SJCRH30 (cell line): Measurements from ENCODE around the gene SLC12A4. TPM values are rescaled to one million over a fixed set of nuclear protein-coding genes. Genes with fewer than 3 reads are reported as not detected.
"Not testable (repeated sequence)": the region's sequence is repeated elsewhere in the genome, so short reads cannot be mapped to it uniquely, and the experiment has no call there.

Experiments
- DNase-seq, 2 experiments: peaks; one replicate each; pipeline ENCODE4 v3.0.0-alpha.2; 2015 to 2020
- H3K27ac ChIP-seq: fragments of 250-450 bp; sonication (Bioruptor Pico); 2 replicates; pipeline ENCODE4 v1.5.1; 2020; ENCODE audit warnings: mild to moderate bottlenecking, moderate library complexity
- H3K27me3 ChIP-seq: fragments of 250-450 bp; sonication (Bioruptor Pico); 2 replicates; pipeline ENCODE4 v1.5.1; 2020; ENCODE audit warnings: mild to moderate bottlenecking, moderate library complexity
- H3K36me3 ChIP-seq: fragments of 250-450 bp; sonication (Bioruptor Pico); 2 replicates; pipeline ENCODE4 v1.5.1; 2020; ENCODE audit warnings: mild to moderate bottlenecking, moderate library complexity
- H3K4me1 ChIP-seq: fragments of 250-450 bp; sonication (Bioruptor Pico); 2 replicates; pipeline ENCODE4 v1.5.1; 2020; ENCODE audit warnings: mild to moderate bottlenecking, moderate library complexity
- H3K4me3 ChIP-seq: fragments of 250-450 bp; sonication (Bioruptor Pico); 2 replicates; pipeline ENCODE4 v1.5.1; 2020; ENCODE audit warnings: mild to moderate bottlenecking, moderate library complexity
- H3K9me3 ChIP-seq: fragments of 250-450 bp; sonication (Bioruptor Pico); replicated peaks from 2 replicates; pipeline ENCODE4 v1.5.1; 2020; ENCODE audit warnings: mild to moderate bottlenecking, moderate library complexity
- total RNA-seq: library from RNA; depleted of rRNA; stranded (reverse); fragments of >200 nt; shearing (Covaris generic); gene quantifications from 2 replicates; pipeline ENCODE4 v1.2.3, GENCODE V29; 2014

SLC12A4 gene
- total RNA-seq, 1 experiment from 2014 or later, result 15.1 TPM

- no peaks in the 10 kb centered on the region for H3K36me3 ChIP-seq
- no peak for DNase-seq
- H3K27me3 ChIP-seq, result no peaks in the 10 kb centered on the region
- no peak overlapping the region for H3K27ac ChIP-seq
- no peak overlapping the region for H3K4me3 ChIP-seq
- peaks cover 4% of the 10 kb centered on the region; the same call in 1 of the 2 replicates for H3K4me1 ChIP-seq
- H3K9me3 ChIP-seq, result no peaks in the 10 kb centered on the region
These were observed 45.7 kb downstream of the SLC12A4 start for GRCh38 chr16:67922740-67923139.

- DNase-seq, result no peak
- Histone ChIP-seq H3K4me3 (no peak overlapping the region), H3K27me3 (no peaks in the 10 kb centered on the region), H3K4me1 (peaks cover 4% of the 10 kb centered on the region; the same call in 1 of the 2 replicates), H3K27ac (no peak overlapping the region), H3K9me3 (no peaks in the 10 kb centered on the region), H3K36me3 (no peaks in the 10 kb centered on the region)
These were observed 46.2 kb downstream of the SLC12A4 start for GRCh38 chr16:67922221-67922620.

- Histone ChIP-seq H3K27ac (no peak overlapping the region), H3K4me3 (no peak overlapping the region), H3K9me3 (no peaks in the 10 kb centered on the region), H3K27me3 (no peaks in the 10 kb centered on the region), H3K4me1 (no peaks in the 10 kb centered on the region), H3K36me3 (no peaks in the 10 kb centered on the region)
- DNase-seq, result no peak
These were observed 48.7 kb downstream of the SLC12A4 start for GRCh38 chr16:67919622-67920221.

GRCh38 chr16:67917852-67918236, 50.6 kb downstream of the SLC12A4 start:
- no peak for DNase-seq
- H3K9me3 ChIP-seq, result no peaks in the 10 kb centered on the region
- H3K4me1 ChIP-seq, result no peaks in the 10 kb centered on the region
- no peaks in the 10 kb centered on the region for H3K27me3 ChIP-seq
- H3K36me3 ChIP-seq, result no peaks in the 10 kb centered on the region
- H3K27ac ChIP-seq, result no peak overlapping the region
- no peak overlapping the region for H3K4me3 ChIP-seq

- no peaks in the 10 kb centered on the region for H3K4me1 ChIP-seq
These were observed 51.1 kb downstream of the SLC12A4 start for GRCh38 chr16:67917140-67917851.

GRCh38 chr16:67915831-67916723, 52.4 kb downstream of the SLC12A4 start:
- no peaks in the 10 kb centered on the region for H3K9me3 ChIP-seq
- no peaks in the 10 kb centered on the region for H3K36me3 ChIP-seq
- H3K4me1 ChIP-seq, result no peaks in the 10 kb centered on the region
- no peaks in the 10 kb centered on the region for H3K27me3 ChIP-seq
- no peak overlapping the region for H3K27ac ChIP-seq
- H3K4me3 ChIP-seq, result no peak overlapping the region
- no peak for DNase-seq

More at GRCh38 chr16:67917140-67917851, 51.1 kb downstream of the SLC12A4 start:
- no peaks in the 10 kb centered on the region for H3K36me3 ChIP-seq
- H3K4me3 ChIP-seq, result no peak overlapping the region
- no peaks in the 10 kb centered on the region for H3K9me3 ChIP-seq
- no peak overlapping the region for H3K27ac ChIP-seq
- H3K27me3 ChIP-seq, result no peaks in the 10 kb centered on the region
- no peak for DNase-seq

GRCh38 chr16:67915496-67915769, 53.0 kb downstream of the SLC12A4 start:
- not testable (repeated sequence) for DNase-seq, H3K4me1 ChIP-seq, H3K9me3 ChIP-seq, H3K27me3 ChIP-seq, H3K4me3 ChIP-seq, H3K36me3 ChIP-seq, H3K27ac ChIP-seq

GRCh38 chr16:67914758-67915495, 53.5 kb downstream of the SLC12A4 start:
- no peaks in the 10 kb centered on the region for H3K36me3 ChIP-seq
- H3K4me1 ChIP-seq, result peaks cover 3% of the 10 kb centered on the region
- H3K27me3 ChIP-seq, result no peaks in the 10 kb centered on the region
- no peak overlapping the region for H3K4me3 ChIP-seq
- H3K27ac ChIP-seq, result no peak overlapping the region
- no peaks in the 10 kb centered on the region for H3K9me3 ChIP-seq
- no peak for DNase-seq

- Histone ChIP-seq H3K4me1 (peaks cover 3% of the 10 kb centered on the region), H3K9me3 (no peaks in the 10 kb centered on the region), H3K27me3 (no peaks in the 10 kb centered on the region), H3K4me3 (no peak overlapping the region), H3K36me3 (no peaks in the 10 kb centered on the region), H3K27ac (no peak overlapping the region)
- DNase-seq, result peak; percentile 68 to 69
These were observed 58.3 kb downstream of the SLC12A4 start for GRCh38 chr16:67910158-67910557.

GRCh38 chr16:67909056-67909742, 59.2 kb downstream of the SLC12A4 start:
- H3K9me3 ChIP-seq, result no peaks in the 10 kb centered on the region
- H3K4me3 ChIP-seq, result no peak overlapping the region
- no peak for DNase-seq
- H3K27me3 ChIP-seq, result no peaks in the 10 kb centered on the region
- H3K27ac ChIP-seq, result no peak overlapping the region
- H3K4me1 ChIP-seq, result peaks cover 3% of the 10 kb centered on the region
- no peaks in the 10 kb centered on the region for H3K36me3 ChIP-seq

GRCh38 chr16:67907397-67908180, 60.8 kb downstream of the SLC12A4 start:
- H3K4me3 ChIP-seq, result no peak overlapping the region
- no peaks in the 10 kb centered on the region for H3K9me3 ChIP-seq
- peaks cover 6% of the 10 kb centered on the region for H3K4me1 ChIP-seq
- no peak overlapping the region for H3K27ac ChIP-seq
- H3K36me3 ChIP-seq, result no peaks in the 10 kb centered on the region
- no peak for DNase-seq
- H3K27me3 ChIP-seq, result no peaks in the 10 kb centered on the region

- no peak overlapping the region for H3K4me3 ChIP-seq
- no peaks in the 10 kb centered on the region for H3K36me3 ChIP-seq
- H3K27me3 ChIP-seq, result no peaks in the 10 kb centered on the region
- peak; percentile 12 to 57 for DNase-seq
- H3K27ac ChIP-seq, result peak overlapping the region; percentile 82
- H3K9me3 ChIP-seq, result no peaks in the 10 kb centered on the region
- peaks cover 7% of the 10 kb centered on the region; the same call in 1 of the 2 replicates for H3K4me1 ChIP-seq
These were observed 65.6 kb downstream of the SLC12A4 start for GRCh38 chr16:67902831-67903230.

- DNase-seq, result no peak
- no peak overlapping the region for H3K27ac ChIP-seq
- no peaks in the 10 kb centered on the region for H3K9me3 ChIP-seq
- peaks cover 7% of the 10 kb centered on the region; the same call in 1 of the 2 replicates for H3K4me1 ChIP-seq
- H3K36me3 ChIP-seq, result no peaks in the 10 kb centered on the region
- H3K4me3 ChIP-seq, result no peak overlapping the region
- H3K27me3 ChIP-seq, result no peaks in the 10 kb centered on the region
These were observed 66.7 kb downstream of the SLC12A4 start for GRCh38 chr16:67901734-67902133.
